CD8-positive, alpha-beta memory T cell (primary cell): Measurements from ENCODE around the gene SUB1. TPM values are rescaled to one million over a fixed set of nuclear protein-coding genes. Genes with fewer than 3 reads are reported as not detected.

Experiments used
- polyA plus RNA-seq: library from polyadenylated mRNA; unstranded; fragments of 300-500 nt; fragmentation: Illumina TruSeq; gene quantifications from one replicate; pipeline ENCODE4 v1.2.3, GENCODE V29; 2021
- total RNA-seq, 2 experiments: library from RNA; stranded (reverse); gene quantifications; one replicate each; pipeline ENCODE4 v1.2.3, GENCODE V29; 2021

Gene SUB1
- total and polyA plus RNA-seq, 3 experiments from 2014 or later = 476 to 511 (median 484) TPM

Other genes starting within 250 kb of the SUB1 start
- 10 to 100 TPM; 83.4 to 87.5 TPM for gene ZFR, start 140.8 kb upstream of the SUB1 start, total RNA-seq
- 88.3 TPM for gene ZFR, start 140.8 kb upstream of the SUB1 start, polyA plus RNA-seq
- not detected for gene NPR3, start 125.8 kb downstream of the SUB1 start, total RNA-seq
- gene NPR3, start 125.8 kb downstream of the SUB1 start, polyA plus RNA-seq = not detected